HCEC 1CT (cell line): ENCODE results near the gene DLGAP3.

Experiments
- DNase-seq: peaks from one replicate; pipeline ENCODE4 v3.0.0-alpha.2; 2017

The DLGAP3 gene

GRCh38 chr1:34928066-34928696, 1.3 kb downstream of the DLGAP3 start:
- DNase-seq: no peak

GRCh38 chr1:34927316-34927715, 2.1 kb downstream of the DLGAP3 start:
- DNase-seq: no peak

GRCh38 chr1:34926894-34927293, 2.6 kb downstream of the DLGAP3 start:
- DNase-seq: no peak

- no peak for DNase-seq
These were observed 3.3 kb downstream of the DLGAP3 start for GRCh38 chr1:34926156-34926555.

- DNase-seq: no peak
These were observed 3.7 kb downstream of the DLGAP3 start for GRCh38 chr1:34925730-34926129.

- peak; percentile 24 for DNase-seq
These were observed 4.5 kb downstream of the DLGAP3 start for GRCh38 chr1:34924759-34925555.

GRCh38 chr1:34923490-34923889, 6.0 kb downstream of the DLGAP3 start:
- DNase-seq: no peak

GRCh38 chr1:34918977-34919561, 10.4 kb downstream of the DLGAP3 start:
- DNase-seq: no peak

GRCh38 chr1:34918386-34918976, 11.0 kb downstream of the DLGAP3 start:
- no peak for DNase-seq

GRCh38 chr1:34917017-34917416, 12.4 kb downstream of the DLGAP3 start:
- DNase-seq: no peak

GRCh38 chr1:34916104-34916503, 13.3 kb downstream of the DLGAP3 start:
- no peak for DNase-seq

GRCh38 chr1:34915521-34915920, 13.9 kb downstream of the DLGAP3 start:
- no peak for DNase-seq

- no peak for DNase-seq
These were observed 14.5 kb downstream of the DLGAP3 start for GRCh38 chr1:34914958-34915357.

GRCh38 chr1:34911465-34911864, 18.0 kb downstream of the DLGAP3 start:
- no peak for DNase-seq

- DNase-seq: no peak
These were observed 19.0 kb downstream of the DLGAP3 start for GRCh38 chr1:34910425-34910824.

GRCh38 chr1:34908369-34908768, 21.1 kb downstream of the DLGAP3 start:
- DNase-seq: no peak

- DNase-seq: no peak
These were observed 21.9 kb downstream of the DLGAP3 start for GRCh38 chr1:34907487-34908090.

GRCh38 chr1:34906756-34907155, 22.7 kb downstream of the DLGAP3 start:
- DNase-seq: no peak

- no peak for DNase-seq
These were observed 23.2 kb downstream of the DLGAP3 start for GRCh38 chr1:34906222-34906621.

GRCh38 chr1:34905098-34905459, 24.4 kb downstream of the DLGAP3 start:
- no peak for DNase-seq

GRCh38 chr1:34904236-34905097, 25.0 kb downstream of the DLGAP3 start:
- DNase-seq: no peak

- no peak for DNase-seq
These were observed 27.5 kb downstream of the DLGAP3 start for GRCh38 chr1:34901919-34902318.
